ENCODE measurements around the gene CANX.

- TF ChIP-seq SIN3A (IDR thresholded peaks at IDR 0.05; ENCODE audit: borderline replicate concordance, insufficient read depth, low read length): no peak
- TF ChIP-seq TAF1 (IDR thresholded peaks at IDR 0.05; ENCODE audit: borderline replicate concordance, insufficient read depth, low read length): no peak
These were observed 17.9 kb upstream of the CANX start, which contains the start of gene CBY3 for GRCh38 chr5:179680780-179681401.
